ENCODE data around the gene LRRC74A.

Gene LRRC74A

GRCh38 chr14:76808990-76809389 lies 17.2 kb upstream of the LRRC74A start:
- DNase-seq (ENCODE audit: insufficient read length, low spot score) (no peak), FAIRE-seq (no peak)

- no peak for FAIRE-seq
- DNase-seq (ENCODE audit: insufficient read length, low spot score): no peak
Measured at GRCh38 chr14:76810525-76810924, 15.7 kb upstream of the LRRC74A start.

- peak; percentile 40 for DNase-seq (ENCODE audit: insufficient read length, low spot score)
- peak; percentile 95 for FAIRE-seq
Measured at GRCh38 chr14:76810953-76811400, 15.2 kb upstream of the LRRC74A start.

- FAIRE-seq: no peak
- DNase-seq (ENCODE audit: insufficient read length, low spot score): no peak
Measured at GRCh38 chr14:76811561-76811960, 14.6 kb upstream of the LRRC74A start.

GRCh38 chr14:76812093-76812421 lies 14.2 kb upstream of the LRRC74A start:
- FAIRE-seq (no peak), DNase-seq (ENCODE audit: insufficient read length, low spot score) (no peak)

GRCh38 chr14:76812422-76813383 lies 13.5 kb upstream of the LRRC74A start, which contains the start of gene ANGEL1:
Gene ANGEL1, minus strand, starts transcription at chr14:76812882. Its CDS starts 55 bp downstream, at chr14:76812827.
- FAIRE-seq (peak; percentile 99), DNase-seq (ENCODE audit: insufficient read length, low spot score) (peak; percentile 96)

- DNase-seq (ENCODE audit: insufficient read length, low spot score) (no peak), FAIRE-seq (peak; percentile 48)
Measured at GRCh38 chr14:76814726-76815645, 11.2 kb upstream of the LRRC74A start.

GRCh38 chr14:76820700-76821099 lies 5.5 kb upstream of the LRRC74A start:
- DNase-seq (ENCODE audit: insufficient read length, low spot score): no peak

GRCh38 chr14:76827696-76828296 lies 1.6 kb downstream of the LRRC74A start:
- DNase-seq (ENCODE audit: insufficient read length, low spot score): no peak
- no peak for FAIRE-seq

More at GRCh38 chr14:76820700-76821099, 5.5 kb upstream of the LRRC74A start:
- FAIRE-seq: no peak

- FAIRE-seq (no peak), DNase-seq (ENCODE audit: insufficient read length, low spot score) (no peak)
Measured at GRCh38 chr14:76828339-76829012, 2.3 kb downstream of the LRRC74A start.

GRCh38 chr14:76829013-76829365 lies 2.8 kb downstream of the LRRC74A start:
- FAIRE-seq (peak; percentile 26), DNase-seq (ENCODE audit: insufficient read length, low spot score) (no peak)

- DNase-seq (ENCODE audit: insufficient read length, low spot score) (no peak), FAIRE-seq (no peak)
Measured at GRCh38 chr14:76829650-76830421, 3.6 kb downstream of the LRRC74A start.

GRCh38 chr14:76830556-76830955 lies 4.3 kb downstream of the LRRC74A start:
- FAIRE-seq: no peak
- DNase-seq (ENCODE audit: insufficient read length, low spot score): no peak

- FAIRE-seq: peak; percentile 57
- no peak for DNase-seq (ENCODE audit: insufficient read length, low spot score)
Measured at GRCh38 chr14:76832503-76832988, 6.3 kb downstream of the LRRC74A start.

- DNase-seq (ENCODE audit: insufficient read length, low spot score) (no peak), FAIRE-seq (no peak)
Measured at GRCh38 chr14:76833011-76833410, 6.8 kb downstream of the LRRC74A start.

- peak; percentile 91 for FAIRE-seq
- no peak for DNase-seq (ENCODE audit: insufficient read length, low spot score)
Measured at GRCh38 chr14:76834241-76834661, 8.0 kb downstream of the LRRC74A start.

- peak; percentile 51 for FAIRE-seq
- DNase-seq (ENCODE audit: insufficient read length, low spot score): no peak
Measured at GRCh38 chr14:76836029-76836630, 9.9 kb downstream of the LRRC74A start.

- DNase-seq (ENCODE audit: insufficient read length, low spot score): no peak
- FAIRE-seq: no peak
Measured at GRCh38 chr14:76837524-76837923, 11.3 kb downstream of the LRRC74A start.

- DNase-seq (ENCODE audit: insufficient read length, low spot score) (no peak), FAIRE-seq (peak; percentile 16)
Measured at GRCh38 chr14:76842414-76842813, 16.2 kb downstream of the LRRC74A start.
